Nucleus accumbens (tissue), 56 donors: ENCODE data around the gene SEMA4G.
A peak's percentile ranks its signal among the peaks of the same experiment; 100 is the strongest.
"Not testable (repeated sequence)": the region's sequence is repeated elsewhere in the genome, so short reads cannot be mapped to it uniquely, and the experiment has no call there.

Experiments
- DNase-seq, 56 donors: peaks; one replicate each; lab custom pipeline; 2025; lab: John Stamatoyannopoulos, UW

Gene SEMA4G

GRCh38 chr10:100970076-100970913 is 991 bp downstream of the SEMA4G start:
- DNase-seq, result peak in 5 of 56 donors; percentile 4 to 45 (median 34)

GRCh38 chr10:100970914-100971811 is 1.9 kb downstream of the SEMA4G start:
- DNase-seq, result no peak

- no peak for DNase-seq
Measured at GRCh38 chr10:100972115-100972903, 3.0 kb downstream of the SEMA4G start.

- no peak for DNase-seq
Measured at GRCh38 chr10:100972904-100973535, 3.7 kb downstream of the SEMA4G start.

- not testable (repeated sequence) for DNase-seq
Measured at GRCh38 chr10:100975397-100975796, 6.1 kb downstream of the SEMA4G start.

GRCh38 chr10:100976906-100977305 is 7.6 kb downstream of the SEMA4G start:
- DNase-seq, result no peak

GRCh38 chr10:100977436-100977835 is 8.1 kb downstream of the SEMA4G start:
- no peak for DNase-seq

GRCh38 chr10:100978121-100978900 is 9.0 kb downstream of the SEMA4G start:
- DNase-seq, result no peak

GRCh38 chr10:100978901-100979195 is 9.5 kb downstream of the SEMA4G start:
- no peak for DNase-seq

- no peak for DNase-seq
Measured at GRCh38 chr10:100979791-100980272, 10.5 kb downstream of the SEMA4G start.

GRCh38 chr10:100980311-100980710 is 11.0 kb downstream of the SEMA4G start:
- DNase-seq, result no peak

- DNase-seq, result no peak
Measured at GRCh38 chr10:100980711-100981110, 11.4 kb downstream of the SEMA4G start.

- no peak for DNase-seq
Measured at GRCh38 chr10:100981178-100981772, 12.0 kb downstream of the SEMA4G start.

GRCh38 chr10:100982916-100983830 is 13.9 kb downstream of the SEMA4G start:
- peak in 1 of 56 donors; percentile 36 for DNase-seq

GRCh38 chr10:100983868-100984671 is 14.8 kb downstream of the SEMA4G start:
- no peak for DNase-seq

GRCh38 chr10:100984672-100985177 is 15.4 kb downstream of the SEMA4G start:
- no peak for DNase-seq

GRCh38 chr10:100985336-100985735 is 16.0 kb downstream of the SEMA4G start:
- peak in 6 of 56 donors; percentile 15 to 34 (median 26) for DNase-seq
